Chondrocyte (in vitro differentiated cells): ENCODE data around the gene TLE5. TPM values are rescaled to one million over a fixed set of nuclear protein-coding genes. Genes with fewer than 3 reads are reported as not detected.

ENCODE experiments used
- DNase-seq: peaks from one replicate; pipeline ENCODE4 v3.0.0; 2021; ENCODE audit warnings: mixed read lengths, low spot score
- H3K27ac Mint-ChIP-seq: one replicate; pipeline ENCODE4 v1.8.0; 2021; ENCODE audit warnings: mild to moderate bottlenecking, moderate library complexity, mixed read lengths; ENCODE audit not compliant: unreplicated experiment
- H3K27me3 Mint-ChIP-seq: 2 replicates; pipeline ENCODE4 v1.8.0; 2021; ENCODE audit warnings: low read depth, mixed read lengths
- H3K36me3 Mint-ChIP-seq: 2 replicates; pipeline ENCODE4 v1.8.0; 2021; ENCODE audit warnings: low read depth, mixed read lengths
- H3K4me1 Mint-ChIP-seq: 2 replicates; pipeline ENCODE4 v1.8.0; 2021; ENCODE audit warnings: low read depth, mild to moderate bottlenecking, mixed read lengths
- H3K4me3 Mint-ChIP-seq: one replicate; pipeline ENCODE4 v1.8.0; 2021; ENCODE audit warnings: mild to moderate bottlenecking, moderate library complexity, mixed read lengths; ENCODE audit not compliant: unreplicated experiment
- H3K9me3 Mint-ChIP-seq: 2 replicates; pipeline ENCODE4 v1.8.0; 2021; ENCODE audit warnings: low read depth, mixed read lengths
- total RNA-seq: library from RNA; stranded (reverse); gene quantifications from 3 replicates; pipeline ENCODE4 v1.2.1, GENCODE V29; 2021
- TF ChIP-seq, protein P1 (sequence below): fragments of 200-600 bp; sonication (generic); IDR thresholded peaks from 2 replicates; pipeline ENCODE4 v1.5.0; 2021; ENCODE audit warnings: antibody characterized with exemption, mild to moderate bottlenecking, moderate library complexity

The TLE5 gene
- total RNA-seq, 1 donor from 2014 or later: 303 TPM

DNA sequence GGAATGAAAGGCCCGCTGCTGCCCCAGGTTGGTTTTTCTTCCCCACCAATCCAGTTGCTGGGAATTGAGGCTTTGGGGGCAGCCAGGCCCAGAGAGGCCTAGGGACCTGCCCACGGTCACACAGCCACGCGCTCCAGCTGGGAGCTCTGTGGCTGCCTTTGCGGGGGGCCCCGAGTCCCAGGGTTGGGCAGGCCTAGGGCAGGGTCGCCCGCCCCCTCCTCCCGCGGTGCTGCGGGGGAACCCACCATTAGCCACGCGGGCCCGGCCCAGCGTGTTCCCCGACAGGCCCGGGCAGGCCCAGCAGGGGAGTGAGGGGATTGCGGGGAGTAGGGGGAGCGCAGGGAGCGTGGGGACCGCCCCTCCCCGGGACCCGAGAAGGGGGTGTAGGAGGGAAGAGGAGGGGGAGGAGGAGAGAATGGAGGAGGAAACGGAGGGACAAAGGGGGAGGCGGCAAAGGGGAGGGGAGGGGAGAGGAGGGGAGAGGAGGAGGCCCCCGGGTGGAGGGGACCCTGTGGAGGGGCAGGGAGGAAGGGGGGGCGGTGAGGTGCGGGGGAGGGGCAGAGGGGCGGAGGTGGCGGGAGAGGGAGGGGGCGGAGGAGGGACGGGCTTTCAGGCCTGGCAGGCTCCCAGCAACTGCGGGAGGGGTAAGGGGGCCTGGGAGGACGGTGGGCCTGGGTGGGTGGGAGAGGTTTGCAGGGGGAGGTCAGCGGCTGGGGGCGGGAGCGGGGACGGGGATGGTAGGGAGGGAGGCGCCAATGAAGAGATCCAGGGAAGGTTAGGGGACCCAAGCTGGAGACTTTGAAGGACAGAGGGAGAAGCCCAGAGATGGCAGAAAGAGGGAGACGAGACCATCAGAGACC is 20.3 kb downstream of the TLE5 start:
- no peak overlapping the region for H3K4me3 Mint-ChIP-seq
- no peaks in the 10 kb centered on the region for H3K4me1 Mint-ChIP-seq
- no peaks in the 10 kb centered on the region for H3K36me3 Mint-ChIP-seq
- no peak for DNase-seq
- no peaks in the 10 kb centered on the region for H3K27me3 Mint-ChIP-seq
- TF ChIP-seq, protein P1, sequence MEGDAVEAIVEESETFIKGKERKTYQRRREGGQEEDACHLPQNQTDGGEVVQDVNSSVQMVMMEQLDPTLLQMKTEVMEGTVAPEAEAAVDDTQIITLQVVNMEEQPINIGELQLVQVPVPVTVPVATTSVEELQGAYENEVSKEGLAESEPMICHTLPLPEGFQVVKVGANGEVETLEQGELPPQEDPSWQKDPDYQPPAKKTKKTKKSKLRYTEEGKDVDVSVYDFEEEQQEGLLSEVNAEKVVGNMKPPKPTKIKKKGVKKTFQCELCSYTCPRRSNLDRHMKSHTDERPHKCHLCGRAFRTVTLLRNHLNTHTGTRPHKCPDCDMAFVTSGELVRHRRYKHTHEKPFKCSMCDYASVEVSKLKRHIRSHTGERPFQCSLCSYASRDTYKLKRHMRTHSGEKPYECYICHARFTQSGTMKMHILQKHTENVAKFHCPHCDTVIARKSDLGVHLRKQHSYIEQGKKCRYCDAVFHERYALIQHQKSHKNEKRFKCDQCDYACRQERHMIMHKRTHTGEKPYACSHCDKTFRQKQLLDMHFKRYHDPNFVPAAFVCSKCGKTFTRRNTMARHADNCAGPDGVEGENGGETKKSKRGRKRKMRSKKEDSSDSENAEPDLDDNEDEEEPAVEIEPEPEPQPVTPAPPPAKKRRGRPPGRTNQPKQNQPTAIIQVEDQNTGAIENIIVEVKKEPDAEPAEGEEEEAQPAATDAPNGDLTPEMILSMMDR: no peak
- no peaks in the 10 kb centered on the region for H3K9me3 Mint-ChIP-seq
- no peak overlapping the region for H3K27ac Mint-ChIP-seq

DNA sequence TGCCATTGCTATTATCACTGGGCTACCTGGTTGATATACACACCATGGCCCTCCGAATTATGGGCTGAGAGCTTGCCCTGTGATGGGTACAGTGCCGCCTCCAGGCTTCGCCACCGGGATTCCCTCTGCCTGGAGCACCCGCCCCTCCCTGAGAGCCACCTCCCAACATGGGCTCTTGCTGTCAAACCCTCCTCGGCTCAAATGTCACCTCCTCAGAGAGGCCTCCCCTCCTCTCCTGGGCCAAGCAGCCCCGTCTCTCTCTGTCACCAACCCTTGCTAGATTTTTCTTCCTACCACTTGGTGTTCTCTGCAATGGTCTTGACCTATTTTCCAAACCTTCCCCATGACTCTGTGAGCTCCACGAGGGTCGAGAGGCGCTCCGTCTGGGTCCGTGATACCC is 21.0 kb downstream of the TLE5 start:
- Mint-ChIP-seq H3K27ac (no peak overlapping the region), H3K36me3 (no peaks in the 10 kb centered on the region), H3K9me3 (no peaks in the 10 kb centered on the region), H3K4me1 (peaks cover 3% of the 10 kb centered on the region), H3K27me3 (no peaks in the 10 kb centered on the region), H3K4me3 (no peak overlapping the region)
- no peak for DNase-seq
- TF ChIP-seq, protein P1: no peak

DNA sequence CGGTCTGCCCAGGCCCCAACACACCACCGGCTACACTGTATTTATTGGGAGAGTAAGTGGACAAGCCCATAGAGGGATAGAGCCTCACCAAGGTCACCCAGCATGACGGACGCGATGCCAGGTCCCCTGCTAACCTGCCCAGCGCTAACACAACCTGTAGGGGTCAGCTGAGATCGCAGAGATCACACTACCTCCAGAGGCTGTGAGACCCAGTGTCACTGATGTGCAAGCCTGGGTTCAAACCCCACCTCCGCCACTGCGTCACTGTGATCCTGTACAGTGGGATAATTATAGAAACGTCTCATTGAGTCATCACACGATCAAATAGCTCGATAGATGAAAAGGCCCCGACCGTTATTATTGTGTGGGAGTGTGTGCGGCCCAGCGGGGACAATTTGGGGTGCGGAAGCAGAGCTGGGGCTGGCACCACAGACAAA is 22.6 kb downstream of the TLE5 start:
- no peaks in the 10 kb centered on the region for H3K9me3 Mint-ChIP-seq
- no peaks in the 10 kb centered on the region for H3K27me3 Mint-ChIP-seq
- H3K27ac Mint-ChIP-seq: no peak overlapping the region
- peaks cover 16% of the 10 kb centered on the region for H3K4me1 Mint-ChIP-seq
- H3K4me3 Mint-ChIP-seq: no peak overlapping the region
- H3K36me3 Mint-ChIP-seq: no peaks in the 10 kb centered on the region
- TF ChIP-seq, protein P1: no peak
- DNase-seq: no peak

DNA sequence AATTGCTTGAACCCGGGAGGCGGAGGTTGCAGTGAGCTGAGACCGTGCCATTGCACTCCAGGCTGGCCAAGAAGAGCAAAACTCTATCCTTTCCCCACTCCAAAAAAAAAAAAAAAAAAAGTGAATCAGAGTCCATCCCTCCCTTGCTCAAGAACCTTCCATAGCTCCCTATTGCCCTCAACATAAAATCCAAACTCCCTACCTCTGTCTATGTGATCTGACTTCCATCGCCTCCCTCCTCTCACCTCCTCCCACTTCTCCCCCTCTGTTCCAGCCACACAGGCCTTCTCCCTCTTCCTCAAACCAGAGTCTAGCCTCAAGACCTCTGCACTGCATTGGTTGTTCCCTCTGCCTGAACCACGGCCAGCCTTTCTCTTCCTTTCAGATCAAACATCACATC is 23.2 kb downstream of the TLE5 start:
- Mint-ChIP-seq H3K27ac (no peak overlapping the region), H3K36me3 (no peaks in the 10 kb centered on the region), H3K4me1 (peaks cover 20% of the 10 kb centered on the region), H3K4me3 (no peak overlapping the region), H3K9me3 (no peaks in the 10 kb centered on the region), H3K27me3 (peaks cover 5% of the 10 kb centered on the region)
- DNase-seq: no peak
- TF ChIP-seq, protein P1: no peak

DNA sequence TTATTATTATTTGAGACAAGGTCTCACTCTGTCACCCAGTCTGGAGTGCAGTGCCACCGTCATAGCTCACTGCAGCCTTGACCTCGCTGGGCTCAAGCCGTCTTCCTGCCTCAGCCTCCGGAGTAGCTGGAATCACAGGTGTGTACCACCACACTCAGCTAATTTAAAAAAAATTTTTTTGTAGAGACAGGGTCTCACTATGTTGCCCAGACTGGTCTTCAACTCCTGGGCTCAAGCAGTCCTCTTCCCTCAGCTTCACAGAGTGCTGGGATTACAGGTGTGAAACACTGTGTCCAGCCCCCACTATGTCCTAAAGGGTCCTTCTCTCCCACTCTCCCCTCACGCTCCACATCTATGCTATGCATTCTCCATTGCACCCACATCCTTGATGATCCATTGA is 24.1 kb downstream of the TLE5 start:
- DNase-seq: no peak
- peaks cover 11% of the 10 kb centered on the region for H3K27me3 Mint-ChIP-seq

More for the DNA sequence above, 24.1 kb downstream of the TLE5 start:
- Mint-ChIP-seq H3K4me1 (peaks cover 20% of the 10 kb centered on the region), H3K4me3 (no peak overlapping the region), H3K36me3 (no peaks in the 10 kb centered on the region), H3K9me3 (no peaks in the 10 kb centered on the region), H3K27ac (no peak overlapping the region)
- TF ChIP-seq, protein P1: no peak
